GM19035 (cell line): ENCODE data around the gene GPR176.

Source experiments
- ATAC-seq: cut with Tn5 transposase; IDR thresholded peaks from one replicate; pipeline ENCODE4 v1.9.1; 2021; ENCODE audit not compliant: unreplicated experiment

GPR176 gene

DNA sequence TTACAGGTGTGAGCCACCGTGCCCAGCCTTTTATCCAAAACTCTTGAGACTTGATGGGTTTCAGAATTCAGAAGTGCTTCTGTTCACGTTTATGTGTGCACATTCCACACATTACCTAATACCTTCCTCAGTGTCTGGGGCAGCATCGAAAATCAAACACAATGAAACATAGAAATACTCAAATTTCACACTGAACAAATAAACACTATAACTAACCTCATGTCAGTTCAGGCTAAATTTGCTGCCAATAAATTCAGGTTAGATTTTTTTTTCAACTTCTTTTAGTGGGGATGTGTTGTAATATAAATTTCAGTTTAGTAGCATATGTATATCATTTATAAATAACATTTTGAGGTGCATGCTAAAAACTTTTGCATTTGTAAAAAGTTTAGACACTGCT is 16.6 kb upstream of the GPR176 start:
- no peak for ATAC-seq

DNA sequence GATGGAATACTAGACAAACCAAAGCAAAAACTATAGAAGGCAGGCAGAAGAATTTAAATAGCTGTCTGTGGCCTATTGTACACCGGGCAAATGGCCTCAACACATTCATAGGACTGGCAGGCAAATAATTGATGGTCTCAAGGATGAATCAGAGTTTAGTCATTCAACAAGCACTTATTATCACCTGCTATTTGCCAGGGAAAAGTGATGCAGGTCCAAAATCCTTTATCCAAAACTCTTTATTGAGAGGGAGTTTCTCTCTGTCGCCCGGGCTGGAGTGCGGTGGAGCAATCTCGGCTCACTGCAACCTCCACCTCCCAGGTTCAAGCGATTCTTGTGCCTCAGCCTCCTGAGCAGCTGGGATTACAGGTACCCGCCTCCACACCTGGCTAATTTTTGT is 16.1 kb upstream of the GPR176 start:
- ATAC-seq: no peak

DNA sequence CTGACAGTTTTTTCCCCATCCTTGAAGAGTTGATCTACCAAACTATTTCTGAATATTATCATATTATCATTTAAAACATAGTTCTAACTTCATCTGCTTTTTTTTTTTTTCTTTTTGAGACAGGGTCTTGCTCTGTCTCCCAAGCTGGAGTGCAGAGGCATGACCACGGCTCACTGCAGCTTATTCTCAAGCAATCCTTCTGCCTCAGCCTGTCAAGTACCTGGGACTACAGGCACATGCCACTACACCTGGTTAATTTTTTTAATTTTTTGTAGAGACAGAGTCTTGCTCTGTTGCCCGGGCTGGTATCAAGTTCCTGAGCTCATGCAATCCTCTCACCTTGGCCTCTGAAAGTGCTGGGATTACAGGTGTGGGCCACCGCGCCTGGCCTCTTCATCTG is 15.2 kb upstream of the GPR176 start:
- ATAC-seq: no peak

DNA sequence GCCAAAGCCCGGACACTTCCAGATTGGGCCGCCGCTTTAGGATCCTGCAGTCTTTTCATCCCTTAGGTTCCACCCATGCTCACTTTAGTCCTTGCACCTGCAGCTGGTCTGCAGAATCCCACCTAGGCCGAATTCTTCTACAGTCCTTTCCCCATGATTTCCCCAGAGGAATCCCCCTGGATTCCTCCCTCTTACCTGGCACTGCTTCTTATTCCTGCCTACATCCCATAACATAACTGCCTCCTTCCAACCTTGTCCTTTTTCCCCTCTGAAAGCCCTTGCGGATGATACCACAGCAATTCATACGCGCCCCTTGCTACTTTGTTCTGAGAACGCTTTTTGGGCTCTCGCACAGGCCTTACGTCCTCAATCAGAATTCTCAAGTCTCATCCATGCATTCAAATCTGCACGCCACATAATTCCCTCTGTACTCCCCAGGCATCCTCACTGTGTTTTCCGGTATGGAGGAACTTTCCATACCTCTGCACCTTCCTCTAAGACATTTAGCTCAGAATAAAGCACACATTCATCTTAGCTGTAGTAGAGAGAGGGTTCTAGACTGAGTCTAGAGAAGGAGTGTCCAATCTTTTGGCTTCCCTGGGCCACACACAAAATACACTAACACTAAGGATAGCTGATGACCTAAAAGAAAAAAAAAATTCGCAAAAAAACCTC is 14.5 kb upstream of the GPR176 start:
- peak; percentile 8 for ATAC-seq

DNA sequence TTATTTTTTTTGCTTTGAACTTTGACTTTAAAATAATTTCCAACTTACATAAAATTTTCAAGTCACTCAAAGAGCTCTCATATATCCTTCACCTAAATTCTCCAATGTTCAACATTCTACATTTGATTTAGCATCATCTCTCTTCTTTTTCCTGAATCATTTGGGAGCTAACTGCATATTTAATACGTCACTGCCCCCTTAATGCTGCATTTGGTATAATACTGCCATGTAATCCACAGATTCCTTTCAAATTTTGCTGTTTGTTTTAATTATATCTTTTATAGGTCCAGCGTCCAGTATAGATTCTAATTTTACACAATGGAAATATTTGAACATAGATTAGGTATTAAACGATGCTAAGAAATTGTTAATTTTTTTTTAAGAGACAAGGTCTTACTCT is 11.5 kb upstream of the GPR176 start:
- ATAC-seq: no peak

DNA sequence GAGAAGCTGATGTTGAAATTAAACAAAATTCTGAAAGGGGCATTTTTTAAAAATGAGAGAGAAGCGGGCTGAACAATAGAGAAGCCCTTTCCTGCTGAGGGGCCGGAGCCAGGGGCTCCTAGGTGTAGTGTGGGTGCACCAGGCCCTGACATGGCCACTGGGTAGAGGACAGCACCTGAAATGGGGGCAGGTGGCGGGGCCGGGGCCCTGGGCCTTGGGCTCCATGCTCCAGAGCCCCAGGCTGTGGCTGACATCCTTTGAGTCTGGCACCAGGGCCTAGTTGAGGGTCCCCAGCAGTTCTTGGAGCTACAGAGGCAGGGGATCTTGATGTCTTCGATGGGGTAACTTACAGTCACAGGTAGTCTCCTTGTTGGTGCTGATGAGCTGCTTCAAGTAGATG is 6.5 kb upstream of the GPR176 start:
- no peak for ATAC-seq

DNA sequence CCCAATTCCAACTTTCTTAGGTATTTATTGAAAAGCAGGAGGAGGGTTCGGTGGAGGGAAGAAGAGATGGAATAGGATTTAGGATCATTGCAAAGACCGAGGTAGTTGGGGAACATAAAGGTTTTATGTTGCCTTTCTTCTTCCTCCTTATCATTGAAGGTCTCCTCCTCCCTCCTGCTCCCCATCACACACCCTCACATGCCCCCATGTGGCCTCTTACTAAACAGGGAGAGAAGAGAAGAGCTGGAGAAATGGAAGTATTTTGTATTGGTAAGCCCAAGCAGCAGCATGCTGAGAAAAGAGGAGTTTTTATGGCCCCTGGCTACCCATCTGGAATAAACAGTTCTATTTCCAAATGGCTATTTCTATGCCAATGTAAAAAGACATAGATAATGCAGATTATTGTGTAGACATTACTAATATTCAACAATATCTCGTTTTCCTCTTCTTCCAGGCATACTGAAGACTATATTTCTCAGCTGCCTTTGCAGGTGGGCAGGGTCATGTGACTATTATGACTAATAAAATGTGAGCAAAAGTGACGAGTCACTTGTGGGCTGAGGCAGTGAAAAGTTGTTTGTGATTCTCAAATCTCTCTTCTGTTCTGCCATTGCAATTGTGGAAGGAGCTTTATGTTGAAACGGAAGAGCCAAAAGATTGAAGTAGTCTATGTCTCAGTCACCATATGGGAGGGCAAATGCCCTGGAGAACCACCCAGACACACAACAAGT is 5.2 kb upstream of the GPR176 start:
- ATAC-seq: no peak

DNA sequence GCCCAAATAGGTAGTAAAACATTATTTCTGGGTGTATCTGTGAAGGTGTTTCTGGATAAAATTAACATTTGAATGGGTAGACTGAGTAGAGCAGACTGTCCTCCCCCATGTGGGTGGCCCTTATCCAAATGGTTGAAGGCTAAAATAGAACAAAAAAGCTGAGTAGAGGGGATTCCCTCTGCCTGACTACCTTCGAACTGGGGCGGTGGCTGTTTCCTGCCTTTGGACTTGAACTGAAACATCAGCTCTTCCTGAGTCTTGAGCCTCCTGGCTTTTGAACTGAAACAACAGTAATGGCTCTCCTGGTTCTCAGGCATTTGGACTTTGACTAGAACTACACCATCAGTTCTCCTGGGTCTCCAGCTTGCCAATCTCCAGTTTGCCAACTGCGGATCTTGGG is 4.4 kb upstream of the GPR176 start:
- ATAC-seq: no peak

DNA sequence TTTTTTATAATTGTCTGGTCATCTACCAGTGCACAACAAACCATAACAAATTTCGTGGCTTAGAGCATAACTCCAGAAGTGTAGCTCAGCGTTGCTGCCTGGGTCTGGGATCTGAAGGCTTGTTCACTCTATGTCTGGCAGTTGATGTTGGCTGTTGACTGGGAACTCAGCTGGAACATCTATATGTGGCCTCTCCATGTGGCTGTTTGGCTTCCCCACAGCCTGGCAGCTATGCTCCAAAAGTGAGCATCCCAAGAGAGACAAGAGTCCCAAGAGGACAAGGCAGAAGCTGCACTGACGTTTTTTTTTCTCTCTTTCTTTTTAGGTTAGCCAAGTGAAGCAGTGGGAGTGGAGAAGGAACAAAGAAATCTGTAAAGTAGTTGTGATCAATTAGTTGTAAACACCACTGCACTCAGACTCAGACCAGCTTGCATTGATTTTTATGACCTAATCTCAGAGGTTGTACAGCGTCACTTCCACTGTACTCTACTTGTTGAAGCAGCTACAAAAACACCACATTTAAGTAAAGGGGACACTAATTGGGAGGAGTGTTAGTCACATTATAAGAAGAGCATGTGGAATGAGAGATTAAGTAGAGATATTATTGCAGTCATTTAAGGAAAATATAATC is 2.5 kb upstream of the GPR176 start:
- no peak for ATAC-seq

DNA sequence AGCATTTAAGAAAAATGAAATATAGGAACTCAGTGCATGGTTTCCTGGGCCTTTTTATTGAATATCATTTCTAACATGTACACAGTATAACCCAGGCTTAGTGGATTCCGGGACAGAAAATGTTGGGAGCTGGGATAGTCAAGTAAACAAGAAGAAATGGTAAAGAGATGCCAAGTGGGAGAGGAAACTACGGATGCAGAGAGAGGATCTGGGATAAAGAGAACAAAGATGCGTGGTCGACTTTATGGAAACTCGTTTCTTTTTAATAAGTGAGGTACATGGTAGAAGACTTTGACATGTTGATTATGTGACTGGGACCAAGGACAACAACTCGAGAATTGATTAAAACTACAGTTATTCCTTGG is 1.2 kb upstream of the GPR176 start:
- no peak for ATAC-seq

DNA sequence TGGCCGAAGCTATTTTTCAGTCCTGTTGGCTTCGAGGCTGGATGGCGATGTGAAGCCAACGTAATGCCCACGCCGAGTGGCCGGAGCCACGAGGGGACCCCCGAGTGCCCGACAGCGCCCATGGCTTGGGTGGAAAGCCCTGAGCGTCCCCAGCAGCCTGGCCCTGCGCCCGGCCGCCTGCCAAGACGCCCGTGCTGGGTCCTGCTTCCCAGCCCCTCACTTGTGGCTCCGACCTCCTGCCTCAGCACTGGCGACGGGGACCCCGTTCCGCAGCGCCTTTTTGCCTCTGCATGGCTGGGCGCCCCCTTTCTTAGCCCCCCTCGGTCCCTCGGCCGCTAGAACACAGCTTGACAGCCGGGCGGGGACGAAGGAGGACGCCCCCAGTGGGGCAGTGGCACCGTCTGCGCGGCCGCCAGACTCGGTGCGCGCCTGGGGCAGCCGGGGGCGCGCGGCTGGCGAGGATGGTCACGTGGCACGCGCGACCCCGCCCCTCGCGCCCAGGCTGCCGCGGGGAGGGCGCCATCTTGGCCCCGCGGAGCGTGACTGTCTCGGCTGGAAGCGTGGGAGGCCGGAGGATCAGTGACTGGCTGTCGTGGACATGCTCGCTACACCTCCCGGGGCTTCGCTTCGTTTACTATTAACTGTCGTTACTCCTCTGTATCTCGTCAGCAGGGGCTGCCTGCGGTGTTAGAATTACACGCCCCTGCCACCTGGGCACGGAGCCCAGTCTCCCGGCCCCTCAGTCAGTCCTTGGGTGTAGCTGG is 626 bp upstream of the GPR176 start:
- ATAC-seq: peak; percentile 83

DNA sequence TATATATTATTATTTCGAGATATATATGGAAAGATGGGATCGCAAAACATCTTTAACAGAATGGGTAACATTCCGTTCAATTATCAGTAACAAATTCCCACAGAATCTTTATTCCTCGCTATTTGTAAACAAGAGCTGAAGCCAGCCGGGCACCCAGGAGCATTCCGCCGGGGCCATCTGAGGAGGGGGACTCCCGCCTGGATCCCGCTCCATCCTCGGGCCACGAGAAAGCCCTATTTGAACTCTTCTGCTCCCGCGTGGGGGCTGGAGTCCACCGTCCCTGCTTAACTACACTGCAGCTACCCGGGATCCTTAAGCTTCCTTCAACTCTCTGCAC is 687 bp downstream of the GPR176 start:
- no peak for ATAC-seq

DNA sequence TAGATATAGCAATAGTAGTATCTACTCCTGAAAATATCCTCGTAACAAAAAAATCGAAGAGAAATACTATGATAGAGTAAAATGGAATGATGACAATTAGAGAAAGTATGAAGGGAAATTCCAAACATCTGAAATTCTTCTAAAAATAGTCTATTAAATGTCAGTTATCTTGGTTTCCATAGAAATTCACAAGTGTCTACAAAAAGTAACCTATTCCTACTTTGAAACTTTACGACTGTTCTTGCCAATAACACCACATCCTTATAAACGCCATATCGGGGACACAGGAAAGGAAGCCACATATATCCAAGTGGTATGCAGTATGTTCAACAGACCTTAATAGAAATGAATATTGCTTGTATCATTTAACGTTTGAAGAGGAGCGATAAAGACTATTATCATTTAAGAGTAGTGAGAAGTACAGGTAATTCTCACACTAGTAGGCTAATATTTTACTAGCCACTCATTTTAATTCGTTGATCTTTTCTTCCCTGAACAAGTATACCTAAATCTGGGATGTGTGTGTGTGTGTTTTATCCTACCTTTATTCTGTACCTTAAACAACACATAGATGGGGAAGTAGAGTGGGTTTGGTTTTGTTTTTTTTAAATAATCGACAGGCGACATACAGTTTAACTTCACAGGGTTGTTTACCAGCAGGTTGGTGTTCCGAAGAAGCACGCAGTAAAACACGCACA is 1.2 kb downstream of the GPR176 start:
- ATAC-seq: no peak

DNA sequence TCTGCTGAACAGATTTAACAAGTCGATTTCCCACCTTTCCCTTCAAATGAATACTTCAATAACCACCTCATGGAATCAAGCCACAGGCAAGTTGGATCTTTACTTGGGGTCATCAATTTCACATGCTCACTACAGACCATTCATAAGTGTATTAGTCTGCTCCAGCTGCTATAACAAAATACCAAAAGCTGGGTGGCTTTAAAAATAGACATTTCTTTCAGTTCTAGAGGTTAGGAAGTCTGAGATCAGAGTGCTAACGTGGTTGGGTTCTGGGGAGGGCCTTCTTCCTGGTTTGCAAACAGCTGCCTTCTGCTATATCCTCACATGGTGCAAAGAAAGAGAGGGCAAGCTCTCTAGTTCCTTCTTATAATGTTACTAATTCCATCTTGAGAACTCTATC is 5.1 kb downstream of the GPR176 start:
- no peak for ATAC-seq

DNA sequence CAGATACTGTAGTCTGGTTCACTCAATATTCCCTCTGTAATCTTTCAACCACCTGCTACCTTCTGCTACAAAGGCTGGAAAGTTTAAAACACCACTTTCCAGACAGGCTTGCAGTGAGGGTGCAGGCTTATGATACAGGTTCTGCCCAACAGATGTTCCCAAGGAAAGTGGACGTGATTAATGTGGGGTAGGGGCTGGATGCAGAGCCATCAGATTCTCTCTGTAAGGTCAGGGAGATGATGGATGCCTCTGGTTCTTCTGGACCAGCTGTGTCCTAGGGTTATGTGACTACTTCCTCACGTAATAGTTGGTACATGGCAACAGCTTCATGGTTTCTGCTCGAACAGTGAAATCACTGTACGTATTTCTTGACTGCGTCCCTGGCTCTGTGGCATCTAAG is 11.1 kb downstream of the GPR176 start:
- no peak for ATAC-seq

DNA sequence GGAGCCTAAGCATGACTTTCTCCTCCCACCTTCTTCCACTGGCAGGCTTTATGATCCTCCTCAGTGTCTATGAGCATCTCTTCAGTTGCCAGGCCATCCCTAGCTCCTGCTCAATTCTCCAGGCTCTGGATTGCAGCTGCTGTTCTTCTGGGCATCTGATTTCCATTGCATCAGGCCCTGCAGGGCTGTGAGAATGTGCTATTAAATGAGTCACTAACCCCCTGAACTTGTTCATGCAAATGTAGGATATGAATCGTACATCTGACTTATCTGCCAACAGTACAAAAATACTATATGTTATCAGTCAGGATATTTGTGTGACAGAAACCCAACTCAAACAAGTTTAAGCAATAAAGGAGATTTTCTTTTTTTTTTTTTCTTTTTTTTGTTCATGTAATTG is 11.9 kb downstream of the GPR176 start:
- ATAC-seq: no peak

DNA sequence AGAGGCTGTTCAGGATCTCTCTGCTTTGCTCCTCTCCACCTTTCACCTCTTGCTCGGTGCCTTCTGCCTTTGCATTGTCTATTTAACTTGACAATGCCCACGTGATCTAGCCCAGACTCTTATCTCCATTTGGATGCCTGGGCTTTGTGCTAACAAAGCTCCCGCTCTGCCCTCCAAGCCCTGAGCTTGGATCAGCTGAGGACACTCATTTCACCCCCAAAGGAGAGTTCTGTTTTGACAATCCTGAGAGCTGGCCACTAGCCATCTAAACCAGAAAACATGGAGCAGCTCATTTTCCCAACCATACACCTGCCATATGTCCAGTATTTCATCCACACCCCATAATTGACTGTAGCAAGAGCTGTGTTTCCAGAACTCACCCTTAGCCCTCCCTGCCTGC is 12.8 kb downstream of the GPR176 start:
- no peak for ATAC-seq

DNA sequence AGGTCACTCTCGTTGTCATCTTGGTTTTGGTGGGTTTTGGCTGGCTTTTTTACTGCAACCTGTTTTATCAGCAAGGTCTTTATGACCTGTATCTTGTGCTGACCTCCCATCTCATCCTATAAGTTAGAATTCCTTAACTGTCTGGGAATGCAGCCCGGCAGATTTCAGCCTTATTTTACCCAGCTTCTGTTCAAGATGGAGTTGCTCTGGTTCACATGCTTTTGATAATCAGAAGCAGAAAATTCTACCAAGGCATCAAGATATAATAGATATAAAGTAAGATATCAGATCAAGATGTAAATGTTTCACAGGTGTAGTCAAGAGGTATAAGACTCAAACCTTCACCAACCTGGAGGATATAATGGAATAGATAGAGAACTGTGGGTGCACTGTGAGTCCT is 16.0 kb downstream of the GPR176 start:
- ATAC-seq: no peak

DNA sequence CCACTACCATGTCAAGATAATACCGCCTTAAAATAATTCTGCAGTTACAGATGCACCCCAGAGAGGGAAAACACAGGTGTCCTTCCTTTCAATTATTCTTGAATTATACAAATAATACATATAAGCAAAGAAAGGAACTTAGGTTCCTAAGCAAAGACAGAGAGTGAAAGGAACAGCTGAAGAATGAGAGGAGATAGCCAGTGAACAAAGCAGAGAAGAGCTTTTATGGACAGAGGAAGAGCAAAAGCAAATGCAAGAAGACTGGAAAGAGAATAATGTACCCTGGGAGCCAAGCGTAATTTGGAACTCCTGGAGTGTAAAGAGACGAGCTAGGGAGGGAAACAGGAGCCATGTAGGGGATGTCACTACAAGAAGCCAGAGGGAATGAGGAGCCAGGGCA is 21.7 kb downstream of the GPR176 start:
- no peak for ATAC-seq

DNA sequence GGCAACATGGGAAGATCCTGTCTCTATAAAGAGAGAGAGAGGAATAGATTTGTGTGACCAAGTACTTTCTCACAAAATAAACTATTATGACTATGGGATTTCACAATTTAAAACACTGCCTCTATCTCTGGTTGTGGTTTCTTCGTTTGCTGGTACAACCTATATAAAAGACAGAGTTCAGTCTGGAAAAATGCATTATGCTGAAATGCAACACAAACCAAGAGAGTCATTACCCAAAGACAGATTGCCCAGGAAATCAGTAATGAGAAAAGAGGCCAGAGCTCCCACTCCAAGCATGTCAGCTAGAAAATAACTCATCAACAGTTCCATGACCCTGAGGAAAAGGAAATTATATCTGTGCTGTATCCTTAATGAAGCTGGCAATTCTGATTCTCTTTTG is 23.2 kb downstream of the GPR176 start:
- ATAC-seq: no peak

DNA sequence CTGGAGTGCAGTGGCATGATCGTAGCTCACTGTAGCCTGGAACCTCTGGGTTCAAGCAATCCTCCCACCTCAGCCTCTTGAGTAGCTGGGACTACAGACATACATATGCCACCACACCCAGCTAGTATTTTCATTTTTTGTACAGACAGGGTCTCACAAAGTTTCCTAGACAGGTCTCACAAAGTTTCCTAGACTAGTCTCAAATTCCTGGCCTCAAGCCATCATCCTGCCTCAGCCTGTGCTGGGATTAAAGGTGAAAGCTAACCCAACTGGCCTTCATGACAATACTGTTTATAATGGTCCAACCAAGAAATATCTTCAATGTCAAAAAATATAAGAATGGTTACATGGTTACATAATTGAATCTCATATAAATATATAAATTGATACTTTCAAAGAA is 24.0 kb downstream of the GPR176 start:
- ATAC-seq: no peak
